HG02588 (cell line): ENCODE data around the gene BAG2.

Source experiments
- ATAC-seq: cut with Tn5 transposase; IDR thresholded peaks from one replicate; pipeline ENCODE4 v1.9.1; 2021; ENCODE audit warnings: mild to moderate bottlenecking, moderate library complexity; ENCODE audit not compliant: unreplicated experiment

BAG2 gene

GRCh38 chr6:57172136-57173055, at the start of gene BAG2:
BAG2 (plus strand) TSS chr6:57172326; CDS start chr6:57172698, 372 bp downstream.
- peak; percentile 89 for ATAC-seq

DNA sequence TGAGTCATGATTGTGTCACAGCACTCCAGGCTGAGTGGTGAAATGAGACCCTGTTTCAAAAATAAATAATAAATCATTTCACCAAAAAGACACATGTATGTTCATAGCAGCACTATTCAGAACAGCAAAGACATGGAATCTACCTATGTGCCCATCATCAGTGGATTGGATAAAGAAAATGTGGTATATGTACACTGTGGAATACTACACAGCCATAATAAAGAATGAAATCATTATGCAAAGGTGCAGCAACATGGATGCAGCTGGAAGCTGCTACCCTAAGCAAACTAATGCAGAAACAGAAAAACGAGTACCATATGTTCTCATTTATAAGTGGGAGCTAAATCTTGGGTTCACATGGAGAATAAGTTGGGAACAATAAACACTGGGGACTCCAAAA, 49.0 kb upstream of the BAG2 start:
- no peak for ATAC-seq

DNA sequence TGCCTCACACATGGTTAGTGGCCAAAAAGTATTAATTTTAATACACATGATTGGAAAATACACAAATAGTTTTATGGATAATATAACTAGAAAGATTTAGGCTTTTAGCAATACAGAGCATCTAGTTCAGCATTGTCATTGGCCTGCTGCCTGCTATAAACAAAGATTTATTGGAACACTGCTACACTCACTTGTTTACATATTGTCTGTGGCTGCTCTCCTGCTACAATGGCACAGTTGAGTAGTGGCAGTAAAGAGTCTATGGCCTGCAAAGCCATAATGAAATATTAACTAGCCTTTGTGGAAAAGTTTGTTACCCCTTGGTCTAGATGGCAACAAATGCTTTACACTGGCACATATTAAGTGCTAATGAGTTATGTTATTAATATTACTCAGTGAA, 44.4 kb upstream of the BAG2 start:
- ATAC-seq, result no peak

DNA sequence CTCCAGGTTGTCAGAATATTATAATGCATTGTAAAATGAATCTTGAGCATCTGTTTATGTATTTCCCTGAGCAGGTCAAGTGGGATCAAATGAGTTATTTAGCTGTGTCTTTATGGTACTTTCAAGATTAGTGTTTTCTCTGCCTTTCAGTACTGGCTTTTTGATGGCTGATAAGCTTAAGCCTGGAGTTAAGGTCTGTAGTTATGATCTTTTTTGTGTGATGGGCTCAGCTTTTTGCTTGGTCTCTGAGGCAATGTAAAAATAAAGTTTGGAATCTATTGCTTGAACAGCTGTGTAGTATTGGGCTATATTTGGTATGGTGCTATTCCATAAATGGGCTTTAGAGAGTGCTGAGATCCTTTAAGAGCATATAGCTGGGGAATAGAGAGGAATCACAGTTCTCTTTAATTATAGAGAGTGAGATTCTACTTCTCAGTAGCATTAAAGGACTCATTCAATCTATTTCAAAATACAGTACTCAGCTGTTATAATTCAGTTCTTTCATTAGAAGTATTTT, 41.4 kb upstream of the BAG2 start:
- no peak for ATAC-seq

- ATAC-seq, result no peak
Observed at GRCh38 chr6:57134954-57135353, 37.2 kb upstream of the BAG2 start.

- ATAC-seq, result no peak
Observed at GRCh38 chr6:57135885-57136284, 36.2 kb upstream of the BAG2 start.

- ATAC-seq, result no peak
Observed at GRCh38 chr6:57137350-57137749, 34.8 kb upstream of the BAG2 start.

GRCh38 chr6:57138026-57138425, 34.1 kb upstream of the BAG2 start:
- ATAC-seq, result no peak

DNA sequence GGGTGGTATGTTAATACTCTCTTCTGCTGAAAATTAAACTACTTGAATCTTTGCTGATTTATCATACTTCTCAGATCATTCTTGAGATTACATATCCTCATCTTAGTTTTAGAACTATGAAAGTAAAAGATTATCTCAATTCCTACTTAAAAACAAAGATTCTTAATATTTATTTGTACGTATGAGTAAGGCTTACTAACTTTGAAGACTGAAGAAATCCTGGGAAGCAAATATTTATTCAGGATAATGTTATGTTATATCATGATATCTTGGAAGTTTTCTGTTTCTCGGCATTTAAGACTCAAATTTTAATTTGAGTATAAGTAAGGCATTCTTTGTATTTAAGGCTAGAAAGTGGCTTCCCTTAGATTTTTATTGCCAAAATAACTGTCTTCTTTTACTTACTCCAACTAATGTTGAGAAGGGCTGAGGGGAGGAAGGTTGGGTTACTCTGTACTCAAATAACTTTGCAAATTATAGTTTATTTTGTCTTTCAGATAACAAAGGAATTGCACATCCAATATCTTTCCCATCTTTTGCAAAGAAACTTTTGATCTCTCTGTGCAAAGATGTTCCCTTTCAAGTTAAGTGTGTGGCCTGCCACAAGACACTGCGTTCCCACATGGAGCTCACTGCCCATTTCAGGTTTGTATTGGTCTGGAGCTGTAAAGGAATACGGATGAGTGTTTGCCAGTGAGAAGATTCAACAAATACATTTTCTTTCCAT, 30.5 kb upstream of the BAG2 start:
- ATAC-seq, result no peak

DNA sequence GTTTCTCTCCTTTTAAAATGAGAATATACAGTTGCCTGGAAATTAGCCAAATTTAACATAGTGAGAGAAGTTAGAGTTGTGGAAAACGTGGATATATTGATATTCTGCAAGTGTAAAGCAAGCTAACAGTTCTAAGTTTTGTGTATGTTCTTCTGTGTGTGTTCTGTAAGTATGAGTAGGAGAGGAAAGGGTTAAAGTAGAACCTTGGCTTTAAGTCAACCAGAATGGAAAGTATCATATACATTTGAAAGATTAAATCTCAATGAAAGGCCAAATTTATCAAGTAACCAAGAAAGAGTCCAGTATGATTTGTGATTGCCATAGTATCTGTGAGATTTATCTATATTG, 30.0 kb upstream of the BAG2 start:
- no peak for ATAC-seq

- no peak for ATAC-seq
Observed at GRCh38 chr6:57143690-57144089, 28.4 kb upstream of the BAG2 start.

- no peak for ATAC-seq
Observed at GRCh38 chr6:57147401-57147800, 24.7 kb upstream of the BAG2 start.

- ATAC-seq, result no peak
Observed at GRCh38 chr6:57147955-57148858, 23.9 kb upstream of the BAG2 start.

DNA sequence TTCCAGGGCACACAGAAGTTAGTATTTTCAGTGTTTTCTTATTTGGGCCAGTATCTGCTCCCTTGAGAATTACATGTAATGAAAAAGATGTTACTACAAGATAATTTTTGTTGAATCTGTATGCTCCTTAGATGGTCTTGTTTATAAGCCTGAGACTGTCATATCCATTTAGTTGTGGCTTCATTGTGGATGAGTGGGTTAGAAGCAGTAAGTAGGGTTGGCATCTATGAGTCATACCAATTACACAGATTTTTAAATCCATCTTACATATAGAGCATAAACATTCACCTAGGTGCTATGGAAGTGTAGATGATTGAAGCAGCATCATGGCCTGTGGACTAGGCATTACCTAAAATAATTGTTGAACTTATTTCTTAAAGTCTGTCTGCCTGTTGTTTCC, 13.5 kb upstream of the BAG2 start:
- no peak for ATAC-seq

- ATAC-seq, result no peak
Observed at GRCh38 chr6:57159127-57159526, 13.0 kb upstream of the BAG2 start.

- ATAC-seq, result no peak
Observed at GRCh38 chr6:57162028-57162427, 10.1 kb upstream of the BAG2 start.

GRCh38 chr6:57162516-57162915, 9.6 kb upstream of the BAG2 start:
- no peak for ATAC-seq

GRCh38 chr6:57163956-57164355, 8.2 kb upstream of the BAG2 start:
- no peak for ATAC-seq

DNA sequence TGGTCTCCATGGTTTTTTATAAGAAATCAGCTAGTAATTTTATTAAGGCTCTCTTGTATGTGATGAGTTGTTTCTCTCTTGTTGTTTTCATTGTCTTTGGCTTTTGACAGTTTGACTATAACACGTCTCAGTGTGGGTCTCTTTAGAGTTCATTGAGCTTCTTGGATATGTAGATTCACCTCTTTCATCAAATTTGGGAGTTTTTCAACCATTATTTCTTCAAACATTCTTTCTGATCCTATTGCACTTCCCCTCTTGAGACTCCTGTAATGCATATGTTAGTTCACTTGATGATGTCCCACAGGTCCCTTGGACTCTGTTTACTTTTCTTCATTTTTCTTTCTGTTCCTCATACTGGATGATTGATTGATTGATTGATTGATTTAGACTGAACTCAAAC, 7.0 kb upstream of the BAG2 start:
- no peak for ATAC-seq

DNA sequence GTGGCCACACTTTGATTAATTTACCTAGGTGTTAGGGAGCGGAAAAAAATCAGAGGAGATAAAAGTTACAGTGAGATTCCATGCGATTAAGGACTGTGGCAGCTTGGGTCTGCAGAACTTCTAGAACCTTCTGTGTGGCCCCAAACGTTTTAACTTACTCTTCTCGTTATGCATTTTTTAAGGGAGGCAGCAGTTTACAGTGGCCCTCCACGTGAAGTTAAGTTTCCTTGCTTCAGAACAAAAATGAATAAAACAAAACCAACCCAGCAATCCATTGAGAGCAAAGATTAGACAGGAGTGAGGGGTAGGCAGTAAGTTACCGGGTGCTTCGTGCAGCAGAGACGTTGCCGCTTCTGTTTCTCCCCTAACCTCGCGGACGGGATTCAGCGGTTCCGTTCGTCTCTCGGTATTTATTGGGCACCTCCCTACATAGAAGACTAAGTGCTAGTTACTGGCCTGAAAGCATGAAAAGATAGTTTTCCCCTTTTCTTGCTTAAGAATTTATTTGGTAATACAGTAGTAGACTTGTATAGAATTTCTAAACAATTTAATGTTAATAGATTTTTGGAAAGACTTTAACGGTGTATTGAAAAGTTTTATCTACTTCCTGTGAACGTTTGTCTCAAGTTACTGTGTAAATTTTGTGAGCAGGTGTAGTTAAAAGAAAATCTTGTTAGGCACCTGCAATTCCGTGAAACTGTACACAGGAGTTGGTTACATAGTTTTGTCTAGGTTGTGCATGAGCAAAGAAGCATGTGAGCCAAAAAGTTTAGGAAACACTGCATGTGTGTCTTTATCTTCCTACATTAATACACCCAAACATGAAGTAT, 1.1 kb downstream of the BAG2 start:
- no peak for ATAC-seq
